HepG2 (cell line): ENCODE results near the gene CCDC195. TPM values are rescaled to one million over a fixed set of nuclear protein-coding genes. Genes with fewer than 3 reads are reported as not detected.

Experiments
- ATAC-seq: fragments of 200-7000 bp; cut with Tn5 transposase; 3 replicates; pipeline ENCODE4 v1.9.1; 2020; ENCODE audit warnings: mild to moderate bottlenecking, moderate library complexity
- BruUV-seq: library from RNA; stranded (reverse); fragments of 400-500 nt; replicated peaks from 2 replicates; lab custom pipeline; 2021; lab: Mats Ljungman, UMichigan
- CTCF ChIA-PET: fragments of 300-600 bp; formaldehyde crosslinking; extraction: SDS; loops from one replicate; lab custom pipeline; 2021; ENCODE audit warnings: low total read pairs, inconsistent platforms, low intra/inter-chr PET ratio; lab: Yijun Ruan, JAX
- POLR2A ChIA-PET: fragments of 350-600 bp; sonication (Branson Sonifier 250); formaldehyde crosslinking; loops from one replicate; lab custom pipeline; 2020; ENCODE audit warnings: antibody characterized with exemption, inconsistent platforms; lab: Yijun Ruan, JAX
- DNase-seq: peaks from one replicate; pipeline ENCODE4 v3.0.0-alpha.2; 2015; ENCODE audit warnings: low spot score
- FAIRE-seq: peaks from 3 replicates; lab custom pipeline; 2011; peaks lifted over from hg19 to GRCh38; lab: Jason Lieb, UNC
- H2AFZ ChIP-seq: one replicate; pipeline ENCODE4 v1.6.1; 2011; ENCODE audit warnings: low read length, inconsistent platforms
- H3K27ac ChIP-seq: fragments of 300-600 bp; 3 replicates; pipeline ENCODE4 v1.8.0; 2011; ENCODE audit warnings: mixed run types, mild to moderate bottlenecking, mixed read lengths, low read length, inconsistent platforms; ENCODE audit not compliant: insufficient read depth; ENCODE audit errors: extremely low read length
- H3K27me3 ChIP-seq, 2 experiments: fragments of 200-600 bp in 1 of 2; 2 replicates in 1 of 2; 3 replicates in 1 of 2; pipeline versions ENCODE4 v1.6.0 to v1.8.0; 2011; ENCODE audit warnings: low read length in 2 of 2, mild to moderate bottlenecking in 2 of 2, moderate library complexity in 2 of 2, inconsistent platforms in 1 of 2; ENCODE audit not compliant: insufficient read depth in 2 of 2, control insufficient read depth in 1 of 2
- H3K36me3 ChIP-seq, 2 experiments: fragments of 200-600 bp in 1 of 2; replicated peaks in 1 of 2; 2 replicates in 1 of 2; 3 replicates in 1 of 2; pipeline versions ENCODE4 v1.5.1 to v1.8.0; 2011; ENCODE audit warnings: low read length in 2 of 2, inconsistent platforms in 1 of 2; ENCODE audit not compliant: insufficient read depth in 2 of 2, control insufficient read depth in 1 of 2
- H3K4me1 ChIP-seq: 2 replicates; pipeline ENCODE4 v1.5.1; 2012; ENCODE audit warnings: low read length, inconsistent platforms; ENCODE audit not compliant: insufficient read depth
- H3K4me2 ChIP-seq: 2 replicates; pipeline ENCODE4 v1.6.0; 2011; ENCODE audit warnings: low read depth, low read length, inconsistent platforms
- H3K4me3 ChIP-seq, 3 experiments: fragments of 200-600 bp in 1 of 3; sonication (generic), shearing (Covaris generic) in 1 of 3; replicated peaks in 1 of 3; 2 replicates each; pipeline ENCODE4 v1.5.1; 2011 to 2016; ENCODE audit warnings: low read length in 3 of 3, inconsistent platforms in 2 of 3, low read depth in 2 of 3, mild to moderate bottlenecking in 2 of 3, control low read depth in 1 of 3, mixed read lengths in 1 of 3; ENCODE audit not compliant: insufficient read depth in 1 of 3
- H3K79me2 ChIP-seq: one replicate; pipeline ENCODE4 v1.6.1; 2011; ENCODE audit warnings: low read length, inconsistent platforms; ENCODE audit not compliant: insufficient read depth
- H3K9ac ChIP-seq: 2 replicates; pipeline ENCODE4 v1.6.0; 2011; ENCODE audit warnings: mild to moderate bottlenecking, low read depth, low read length, inconsistent platforms; ENCODE audit not compliant: insufficient read depth
- H3K9me3 ChIP-seq: 2 replicates; pipeline ENCODE4 v1.5.1; 2012; ENCODE audit warnings: mild to moderate bottlenecking, low read length
- H4K20me1 ChIP-seq: 2 replicates; pipeline ENCODE4 v1.6.0; 2011; ENCODE audit warnings: inconsistent platforms, mild to moderate bottlenecking, low read length, moderate library complexity; ENCODE audit not compliant: insufficient read depth
- CC2D1A ChIP-seq: sonication (generic); formaldehyde crosslinking; IDR thresholded peaks from 2 replicates; pipeline ENCODE4 v1.8.1; 2023; ENCODE audit warnings: mild to moderate bottlenecking, missing genetic modification reagents
- EHMT2 ChIP-seq: fragments of 200-600 bp; sonication (generic); IDR thresholded peaks from 2 replicates; pipeline ENCODE4 v1.7.0; 2017; ENCODE audit warnings: antibody characterized with exemption, low read depth, low read length, borderline replicate concordance
- ELF1 ChIP-seq: sonication (generic); formaldehyde crosslinking; IDR thresholded peaks from 2 replicates; pipeline ENCODE4 v1.4.0; 2020; ENCODE audit warnings: missing genetic modification reagents
- HMGA1 ChIP-seq: sonication (generic); formaldehyde crosslinking; conservative IDR thresholded peaks from 2 replicates; pipeline ENCODE4 v1.4.0; 2020; ENCODE audit warnings: missing genetic modification reagents
- HNRNPUL1 ChIP-seq: fragments of 200-400 bp; formaldehyde crosslinking; IDR thresholded peaks from 2 replicates; pipeline ENCODE4 v1.6.1; 2017; ENCODE audit warnings: low read depth, mild to moderate bottlenecking, low read length, moderate library complexity
- KLF13 ChIP-seq: sonication (generic); formaldehyde crosslinking; IDR thresholded peaks from 2 replicates; pipeline ENCODE4 v1.4.0; 2020; ENCODE audit warnings: mild to moderate bottlenecking, missing genetic modification reagents
- NRL ChIP-seq: sonication (generic); formaldehyde crosslinking; IDR thresholded peaks from 2 replicates; pipeline ENCODE4 v1.5.0; 2020; ENCODE audit warnings: missing genetic modification reagents, mild to moderate bottlenecking, moderate library complexity, borderline replicate concordance
- SETDB1 ChIP-seq: sonication (generic); formaldehyde crosslinking; IDR thresholded peaks from 2 replicates; pipeline ENCODE4 v1.5.1; 2020; ENCODE audit warnings: missing genetic modification reagents, mild to moderate bottlenecking, borderline replicate concordance
- SP5 ChIP-seq: IDR thresholded peaks from 2 replicates; pipeline ENCODE4 v1.6.1; 2016; ENCODE audit warnings: low read depth, borderline replicate concordance
- TCF7L2 ChIP-seq: IDR thresholded peaks from 2 replicates; pipeline ENCODE4 v1.6.1; 2011; ENCODE audit warnings: mild to moderate bottlenecking, low read depth, low read length, moderate library complexity
- ZNF136 ChIP-seq: sonication (generic); formaldehyde crosslinking; IDR thresholded peaks from 2 replicates; pipeline ENCODE4 v1.8.1; 2022; ENCODE audit warnings: low read depth, mild to moderate bottlenecking, moderate library complexity, missing genetic modification reagents
- ZNF326 ChIP-seq: sonication (generic); formaldehyde crosslinking; IDR thresholded peaks from 2 replicates; pipeline ENCODE4 v1.4.0; 2020; ENCODE audit warnings: missing genetic modification reagents, borderline replicate concordance
- ZNF589 ChIP-seq: sonication (generic); formaldehyde crosslinking; conservative IDR thresholded peaks from 2 replicates; pipeline ENCODE4 v1.8.0; 2022; ENCODE audit warnings: mild to moderate bottlenecking, moderate library complexity, missing genetic modification reagents
- ZNF605 ChIP-seq: sonication (generic); formaldehyde crosslinking; IDR thresholded peaks from 2 replicates; pipeline ENCODE4 v1.8.0; 2022; ENCODE audit warnings: mild to moderate bottlenecking, missing genetic modification reagents
- WGBS: methylation state at CpG from one replicate; pipeline ENCODE4 v1.1.6; 2017; ENCODE audit warnings: low lambda C conversion rate; 5-methylcytosine and 5-hydroxymethylcytosine counted together
- in situ Hi-C: cut with HindIII; loops from 2 replicates; pipeline ENCODE4 v1.10.0; 2017; ENCODE audit warnings: low pct_unique_long_range_greater_than_20kb; ENCODE audit not compliant: extremely low pct_ligation_motif_present
- intact Hi-C: fragments of 100-400 bp; cut with micrococcal nuclease; formaldehyde crosslinking; loops from one replicate; pipeline ENCODE4 v1.10.0; 2022; ENCODE audit not compliant: unreplicated experiment
- polyA plus RNA-seq, 8 experiments: library from polyadenylated mRNA; depleted of rRNA in 3 of 8; stranded (reverse) in 7 of 8; unstranded in 1 of 8; fragments of >200 nt; fragmentation: Illumina TruSeq in 4 of 8; extraction: Trizol in 4 of 8; gene quantifications; 2 replicates each; pipeline versions ENCODE4 v1.2.1 to v1.2.3, GENCODE V29; 2011 to 2016; ENCODE audit warnings: low read depth in 4 of 8, missing spikeins in 1 of 8, mixed read lengths in 1 of 8; ENCODE audit not compliant: insufficient read depth in 1 of 8
- total RNA-seq, 5 experiments: library from RNA; depleted of rRNA; stranded (reverse); fragments of >200 nt; fragmentation: Illumina TruSeq; extraction: Trizol; gene quantifications; 2 replicates each; pipeline ENCODE4 v1.2.3, GENCODE V29; 2016; ENCODE audit warnings: low read depth in 1 of 5
- TF ChIP-seq, protein P1 (sequence below): sonication (generic); formaldehyde crosslinking; IDR thresholded peaks from 2 replicates; pipeline ENCODE4 v1.4.0; 2020; ENCODE audit warnings: missing genetic modification reagents

CCDC195 gene
- total and polyA plus RNA-seq, 2 of the 13 experiments (the other 11 are each of a cell fraction or from before 2014, with no cell fraction given): not detected

DNA sequence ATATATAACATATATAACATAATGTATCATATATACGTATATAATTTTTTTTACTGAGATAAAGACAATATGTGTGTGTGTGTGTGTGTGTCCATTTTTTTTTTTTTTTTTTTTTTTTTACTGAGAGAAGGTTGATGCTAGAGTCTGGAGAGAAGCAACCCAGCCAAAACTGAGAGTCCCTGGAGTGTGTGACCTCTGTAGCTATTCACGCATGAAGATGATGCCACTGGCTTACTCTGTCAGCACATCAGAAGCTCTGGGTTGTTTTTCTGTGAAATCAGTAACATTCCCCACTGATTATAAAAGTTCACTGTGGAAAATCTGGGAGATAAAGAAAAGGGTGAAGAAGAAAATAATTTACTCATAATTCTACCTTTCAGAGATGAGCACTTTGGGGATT lies 27.2 kb downstream of the CCDC195 start:
- no peaks in the 10 kb centered on the region for H3K27me3 ChIP-seq
- no peaks in the 10 kb centered on the region for H3K36me3 ChIP-seq
- H4K20me1 ChIP-seq: no peaks in the 10 kb centered on the region
- intact Hi-C loops (no loop called here), in situ Hi-C loops (no loop called here)
- POLR2A ChIA-PET: no interaction called here
- H3K9ac ChIP-seq: no peak overlapping the region
- ATAC-seq: no peak
- no peak for DNase-seq
- H3K4me2 ChIP-seq: no peak overlapping the region
- no peaks in the 10 kb centered on the region for H3K9me3 ChIP-seq
- H3K27ac ChIP-seq: no peak overlapping the region
- no peaks in the 10 kb centered on the region for H3K4me1 ChIP-seq
- H2AFZ ChIP-seq: no peak overlapping the region
- BruUV-seq: no TSS peak
- 53% methylated on average over 2 of the region's 2 CpGs for WGBS
- FAIRE-seq: no peak
- TF ChIP-seq HNRNPUL1: no peak
- TF ChIP-seq EHMT2: no peak
- TF ChIP-seq TCF7L2: no peak
- TF ChIP-seq CC2D1A (CRISPR knock-in tag): no peak
- TF ChIP-seq NRL (CRISPR knock-in tag): no peak
- no peak for TF ChIP-seq ZNF136 (CRISPR knock-in tag)
- no peak for TF ChIP-seq SETDB1
- TF ChIP-seq, protein P1, sequence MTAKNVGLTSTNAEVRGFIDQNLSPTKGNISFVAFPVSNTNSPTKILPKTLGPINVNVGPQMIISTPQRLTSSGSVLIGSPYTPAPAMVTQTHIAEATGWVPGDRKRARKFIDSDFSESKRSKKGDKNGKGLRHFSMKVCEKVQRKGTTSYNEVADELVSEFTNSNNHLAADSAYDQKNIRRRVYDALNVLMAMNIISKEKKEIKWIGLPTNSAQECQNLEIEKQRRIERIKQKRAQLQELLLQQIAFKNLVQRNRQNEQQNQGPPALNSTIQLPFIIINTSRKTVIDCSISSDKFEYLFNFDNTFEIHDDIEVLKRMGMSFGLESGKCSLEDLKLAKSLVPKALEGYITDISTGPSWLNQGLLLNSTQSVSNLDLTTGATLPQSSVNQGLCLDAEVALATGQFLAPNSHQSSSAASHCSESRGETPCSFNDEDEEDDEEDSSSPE (CRISPR knock-in tag): no peak
- TF ChIP-seq ZNF605 (CRISPR knock-in tag): no peak
- TF ChIP-seq HMGA1 (CRISPR knock-in tag): no peak
- no peak for TF ChIP-seq KLF13
- TF ChIP-seq ELF1 (CRISPR knock-in tag): no peak
- TF ChIP-seq SP5 (CRISPR knock-in tag): no peak
- no peak for TF ChIP-seq ZNF589
- TF ChIP-seq ZNF326 (CRISPR knock-in tag): no peak
- no peaks in the 10 kb centered on the region for H3K79me2 ChIP-seq
- H3K4me3 ChIP-seq: no peak overlapping the region
- CTCF ChIA-PET: no interaction called here
